Measurements from ENCODE around the gene MAML2.
A peak's percentile ranks its signal among the peaks of the same experiment; 100 is the strongest.

DNA sequence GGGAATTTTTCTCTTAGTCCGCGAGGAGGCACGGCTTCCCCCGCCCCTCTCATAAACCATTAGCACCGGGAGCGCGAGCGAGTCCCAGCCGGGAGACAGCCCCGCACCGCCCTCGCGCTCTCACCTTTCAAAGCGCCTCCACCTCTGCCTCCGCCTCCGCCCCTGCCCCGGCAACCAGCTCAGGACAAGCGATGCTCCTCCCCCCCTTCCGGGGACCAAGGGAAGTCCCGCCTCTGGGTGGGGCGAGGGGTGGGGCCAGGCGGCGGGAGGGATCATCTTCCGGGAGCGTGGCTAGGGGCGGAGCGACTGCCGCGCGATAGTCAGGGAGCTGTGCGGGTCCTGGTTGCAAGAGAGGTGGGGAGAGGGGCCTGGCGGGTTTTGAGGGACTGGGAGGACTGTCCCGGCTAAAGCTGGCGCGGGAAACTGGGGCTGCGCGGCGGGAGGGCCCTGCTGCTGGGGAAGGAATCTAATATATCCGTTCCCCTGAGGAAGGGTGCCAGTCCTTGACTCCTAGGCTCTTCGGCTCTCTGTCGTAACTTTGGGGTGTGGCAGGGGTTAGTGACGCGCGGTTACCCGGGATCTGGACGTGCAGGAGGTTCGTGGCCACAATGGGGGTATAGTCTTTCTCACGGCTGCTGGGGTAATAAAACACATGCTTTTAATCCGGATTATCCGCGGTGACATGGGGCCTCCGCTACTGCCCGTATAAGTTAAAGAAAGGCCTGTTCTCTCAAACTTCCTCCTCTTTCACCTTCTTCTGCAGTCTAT is 46.9 kb upstream of the MAML2 start, which contains the start of the genes CCDC82 and JRKL:
- TF ChIP-seq, protein P1, sequence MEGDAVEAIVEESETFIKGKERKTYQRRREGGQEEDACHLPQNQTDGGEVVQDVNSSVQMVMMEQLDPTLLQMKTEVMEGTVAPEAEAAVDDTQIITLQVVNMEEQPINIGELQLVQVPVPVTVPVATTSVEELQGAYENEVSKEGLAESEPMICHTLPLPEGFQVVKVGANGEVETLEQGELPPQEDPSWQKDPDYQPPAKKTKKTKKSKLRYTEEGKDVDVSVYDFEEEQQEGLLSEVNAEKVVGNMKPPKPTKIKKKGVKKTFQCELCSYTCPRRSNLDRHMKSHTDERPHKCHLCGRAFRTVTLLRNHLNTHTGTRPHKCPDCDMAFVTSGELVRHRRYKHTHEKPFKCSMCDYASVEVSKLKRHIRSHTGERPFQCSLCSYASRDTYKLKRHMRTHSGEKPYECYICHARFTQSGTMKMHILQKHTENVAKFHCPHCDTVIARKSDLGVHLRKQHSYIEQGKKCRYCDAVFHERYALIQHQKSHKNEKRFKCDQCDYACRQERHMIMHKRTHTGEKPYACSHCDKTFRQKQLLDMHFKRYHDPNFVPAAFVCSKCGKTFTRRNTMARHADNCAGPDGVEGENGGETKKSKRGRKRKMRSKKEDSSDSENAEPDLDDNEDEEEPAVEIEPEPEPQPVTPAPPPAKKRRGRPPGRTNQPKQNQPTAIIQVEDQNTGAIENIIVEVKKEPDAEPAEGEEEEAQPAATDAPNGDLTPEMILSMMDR (IDR thresholded peaks at IDR 0.05 in 2 of 3, conservative IDR thresholded peaks at IDR 0.05 in 1 of 3; ENCODE audit: insufficient read depth in 2 of 3, low read depth in 1 of 3, low read length in 3 of 3), result peak in 1 of 3 experiments; percentile 15; a peak in 1 of 6 replicates
- TF ChIP-seq, protein P2, sequence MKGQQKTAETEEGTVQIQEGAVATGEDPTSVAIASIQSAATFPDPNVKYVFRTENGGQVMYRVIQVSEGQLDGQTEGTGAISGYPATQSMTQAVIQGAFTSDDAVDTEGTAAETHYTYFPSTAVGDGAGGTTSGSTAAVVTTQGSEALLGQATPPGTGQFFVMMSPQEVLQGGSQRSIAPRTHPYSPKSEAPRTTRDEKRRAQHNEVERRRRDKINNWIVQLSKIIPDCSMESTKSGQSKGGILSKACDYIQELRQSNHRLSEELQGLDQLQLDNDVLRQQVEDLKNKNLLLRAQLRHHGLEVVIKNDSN (CRISPR knock-in tag; IDR thresholded peaks at IDR 0.05), result no peak
- no peak for TF ChIP-seq RBM39 (optimal IDR thresholded peaks at IDR 0.05; ENCODE audit: low read depth, low read length)
- no peak for TF ChIP-seq ZNF407 (IDR thresholded peaks at IDR 0.05; ENCODE audit: low read depth)
- no peak; the same call in 1 of the 2 replicates for TF ChIP-seq EP300 (IDR thresholded peaks at IDR 0.05; ENCODE audit: low read length)
- TF ChIP-seq SAP30 (IDR thresholded peaks at IDR 0.05; ENCODE audit: borderline replicate concordance, insufficient read depth, low read depth, low read length, poor library complexity, severe bottlenecking), result no peak
- TF ChIP-seq, protein P3, sequence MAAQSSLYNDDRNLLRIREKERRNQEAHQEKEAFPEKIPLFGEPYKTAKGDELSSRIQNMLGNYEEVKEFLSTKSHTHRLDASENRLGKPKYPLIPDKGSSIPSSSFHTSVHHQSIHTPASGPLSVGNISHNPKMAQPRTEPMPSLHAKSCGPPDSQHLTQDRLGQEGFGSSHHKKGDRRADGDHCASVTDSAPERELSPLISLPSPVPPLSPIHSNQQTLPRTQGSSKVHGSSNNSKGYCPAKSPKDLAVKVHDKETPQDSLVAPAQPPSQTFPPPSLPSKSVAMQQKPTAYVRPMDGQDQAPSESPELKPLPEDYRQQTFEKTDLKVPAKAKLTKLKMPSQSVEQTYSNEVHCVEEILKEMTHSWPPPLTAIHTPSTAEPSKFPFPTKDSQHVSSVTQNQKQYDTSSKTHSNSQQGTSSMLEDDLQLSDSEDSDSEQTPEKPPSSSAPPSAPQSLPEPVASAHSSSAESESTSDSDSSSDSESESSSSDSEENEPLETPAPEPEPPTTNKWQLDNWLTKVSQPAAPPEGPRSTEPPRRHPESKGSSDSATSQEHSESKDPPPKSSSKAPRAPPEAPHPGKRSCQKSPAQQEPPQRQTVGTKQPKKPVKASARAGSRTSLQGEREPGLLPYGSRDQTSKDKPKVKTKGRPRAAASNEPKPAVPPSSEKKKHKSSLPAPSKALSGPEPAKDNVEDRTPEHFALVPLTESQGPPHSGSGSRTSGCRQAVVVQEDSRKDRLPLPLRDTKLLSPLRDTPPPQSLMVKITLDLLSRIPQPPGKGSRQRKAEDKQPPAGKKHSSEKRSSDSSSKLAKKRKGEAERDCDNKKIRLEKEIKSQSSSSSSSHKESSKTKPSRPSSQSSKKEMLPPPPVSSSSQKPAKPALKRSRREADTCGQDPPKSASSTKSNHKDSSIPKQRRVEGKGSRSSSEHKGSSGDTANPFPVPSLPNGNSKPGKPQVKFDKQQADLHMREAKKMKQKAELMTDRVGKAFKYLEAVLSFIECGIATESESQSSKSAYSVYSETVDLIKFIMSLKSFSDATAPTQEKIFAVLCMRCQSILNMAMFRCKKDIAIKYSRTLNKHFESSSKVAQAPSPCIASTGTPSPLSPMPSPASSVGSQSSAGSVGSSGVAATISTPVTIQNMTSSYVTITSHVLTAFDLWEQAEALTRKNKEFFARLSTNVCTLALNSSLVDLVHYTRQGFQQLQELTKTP (IDR thresholded peaks at IDR 0.05; ENCODE audit: low read depth in 1 of 2, partially characterized antibody in 2 of 2), result peak in 1 of 2 experiments; percentile 82
- peak; percentile 96 for TF ChIP-seq EGR1 (conservative IDR thresholded peaks at IDR 0.05)
- TF ChIP-seq POLR2AphosphoS5 (IDR thresholded peaks at IDR 0.05; ENCODE audit: control insufficient read depth, insufficient read depth, low read depth, low read length), result peak; percentile 82
- TF ChIP-seq NFIC (IDR thresholded peaks at IDR 0.05), result 0 out of 2 replicates have a peak, but pooled peaks have one; percentile 34
- TF ChIP-seq EZH2 (IDR thresholded peaks at IDR 0.05; ENCODE audit: borderline replicate concordance, low read depth, low read length), result no peak
- no peak for TF ChIP-seq MED1 (CRISPR knock-in tag; IDR thresholded peaks at IDR 0.05; ENCODE audit: borderline replicate concordance)

Measured in K562 (cell line).